GM23248 (cell line): ENCODE results near the gene MRPL45.
"Not testable (repeated sequence)": the region's sequence is repeated elsewhere in the genome, so short reads cannot be mapped to it uniquely, and the experiment has no call there.

ENCODE experiments used
- EZH2 ChIP-seq: fragments of 200-600 bp; sonication (generic); IDR thresholded peaks from 2 replicates; pipeline ENCODE4 v1.6.1; 2018; ENCODE audit warnings: antibody characterized with exemption, mild to moderate bottlenecking; ENCODE audit not compliant: insufficient read depth, poor library complexity, severe bottlenecking
- EZH2phosphoT487 ChIP-seq: fragments of 200-600 bp; sonication (generic); IDR thresholded peaks from 2 replicates; pipeline ENCODE4 v1.6.1; 2018; ENCODE audit warnings: antibody characterized with exemption, moderate library complexity, mild to moderate bottlenecking, low read depth; ENCODE audit not compliant: insufficient read depth

GRCh38 chr17:38269045-38269444 is 27.9 kb upstream of the MRPL45 start:
- not testable (repeated sequence) for TF ChIP-seq EZH2, EZH2phosphoT487
